Measurements from ENCODE around the gene ACAP3.

ACAP3 gene

DNA sequence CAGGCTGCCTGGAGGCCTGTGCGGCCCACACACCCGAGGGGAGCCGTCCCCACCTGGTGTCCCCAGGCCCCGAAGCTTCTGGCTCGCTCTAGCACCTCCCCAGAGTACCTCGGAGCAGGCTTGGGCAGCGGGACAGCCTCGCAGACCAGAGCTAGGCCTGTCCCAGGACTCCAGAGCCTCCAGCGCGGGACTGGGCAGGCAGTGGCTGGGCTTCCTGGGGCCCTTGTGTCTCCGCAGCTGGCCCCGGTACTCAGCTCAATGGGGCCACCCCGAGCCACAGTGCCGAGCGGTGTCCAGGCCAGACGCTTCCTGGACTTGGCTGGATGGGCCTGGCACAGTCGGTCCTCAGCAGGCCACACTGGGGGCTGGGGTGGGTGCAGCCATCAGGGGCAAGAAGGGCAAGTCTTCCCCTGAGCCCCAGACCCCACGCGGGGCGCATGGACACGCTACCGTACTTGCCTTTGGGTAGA lies 22.6 kb downstream of the ACAP3 start:
- no peak for DNase-seq (ENCODE audit: low spot score)

DNA sequence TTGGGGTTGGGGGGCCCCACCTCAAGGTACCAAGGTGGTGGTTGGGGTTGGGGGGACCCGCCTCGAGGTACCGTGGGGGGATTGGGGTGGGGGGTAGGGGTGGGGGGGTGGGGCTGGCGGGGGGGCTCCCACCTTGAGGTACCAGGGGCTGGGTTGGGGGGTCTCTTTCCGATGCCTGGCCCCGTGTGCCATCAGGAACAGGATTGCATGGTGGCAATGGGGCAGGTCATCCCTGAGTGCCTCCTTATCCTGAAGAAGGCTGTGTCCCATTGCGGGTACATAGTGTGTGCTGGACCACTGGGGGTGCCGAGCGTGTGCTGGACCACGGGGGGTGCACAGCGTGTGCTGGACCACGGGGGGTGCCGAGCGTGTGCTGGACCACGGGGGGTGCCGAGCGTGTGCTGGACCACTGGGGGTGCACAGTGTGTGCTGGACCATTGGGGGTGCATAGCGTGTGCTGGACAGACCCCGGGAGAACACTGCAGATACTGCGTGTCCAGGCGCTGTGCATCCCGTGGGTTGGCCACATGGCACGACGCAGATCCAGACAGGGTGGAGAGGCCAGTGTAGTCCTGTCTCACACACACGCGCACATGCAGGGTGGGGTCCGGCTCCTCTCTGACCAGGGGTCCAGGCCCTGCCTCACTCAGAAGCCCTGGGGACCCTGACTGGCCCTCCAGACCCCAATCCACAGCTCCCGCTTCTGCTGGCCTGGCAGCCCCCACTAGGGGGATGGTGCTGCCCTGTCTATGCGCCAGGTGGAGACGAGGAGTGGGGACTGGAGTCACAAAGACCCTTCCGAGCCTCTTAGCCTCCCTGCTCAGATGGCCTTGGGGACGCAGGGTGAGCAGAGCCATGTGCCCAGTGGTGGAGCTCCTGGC lies 23.3 kb downstream of the ACAP3 start:
- no peak for DNase-seq (ENCODE audit: low spot score)

DNA sequence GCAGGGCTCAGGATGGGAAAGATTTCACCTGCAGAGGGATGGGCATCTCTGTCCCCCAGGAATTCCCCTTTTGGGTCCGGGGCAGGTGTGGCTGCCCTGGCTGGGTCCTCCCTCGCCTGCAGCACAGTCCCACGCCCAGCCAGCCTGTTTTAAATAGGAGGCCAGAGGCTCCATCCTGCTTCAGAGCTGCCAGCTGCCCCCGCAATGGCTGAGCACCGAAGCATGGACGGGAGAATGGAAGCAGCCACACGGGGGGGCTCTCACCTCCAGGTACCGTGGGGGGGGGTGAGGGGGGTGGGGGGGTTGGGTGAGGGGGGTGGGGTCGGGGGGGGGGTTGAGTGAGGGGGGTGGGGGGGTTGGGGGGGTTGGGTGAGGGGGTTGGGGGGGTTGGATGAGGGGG lies 23.9 kb downstream of the ACAP3 start:
- DNase-seq (ENCODE audit: low spot score), result peak; percentile 75

DNA sequence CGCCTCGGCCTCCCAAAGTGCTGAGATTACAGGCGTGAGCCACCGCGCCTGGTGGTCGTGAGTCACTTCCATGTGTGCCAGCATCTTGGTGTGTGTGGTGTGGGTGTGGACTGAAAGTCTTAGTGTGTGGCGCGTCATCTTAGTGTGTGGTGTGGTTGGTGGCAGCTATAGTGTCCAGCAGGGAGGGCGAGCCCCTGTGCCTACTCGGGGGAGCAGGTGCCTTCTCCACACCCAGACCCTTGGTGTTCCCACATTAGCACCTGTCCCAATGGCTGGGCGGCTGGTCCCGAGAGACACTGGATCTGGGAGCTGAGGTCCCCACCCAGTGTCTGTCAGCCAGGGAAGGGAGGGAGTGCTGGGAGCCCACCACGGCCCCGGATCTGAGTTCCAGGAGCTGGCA lies 24.7 kb downstream of the ACAP3 start:
- no peak for DNase-seq (ENCODE audit: low spot score)

DNA sequence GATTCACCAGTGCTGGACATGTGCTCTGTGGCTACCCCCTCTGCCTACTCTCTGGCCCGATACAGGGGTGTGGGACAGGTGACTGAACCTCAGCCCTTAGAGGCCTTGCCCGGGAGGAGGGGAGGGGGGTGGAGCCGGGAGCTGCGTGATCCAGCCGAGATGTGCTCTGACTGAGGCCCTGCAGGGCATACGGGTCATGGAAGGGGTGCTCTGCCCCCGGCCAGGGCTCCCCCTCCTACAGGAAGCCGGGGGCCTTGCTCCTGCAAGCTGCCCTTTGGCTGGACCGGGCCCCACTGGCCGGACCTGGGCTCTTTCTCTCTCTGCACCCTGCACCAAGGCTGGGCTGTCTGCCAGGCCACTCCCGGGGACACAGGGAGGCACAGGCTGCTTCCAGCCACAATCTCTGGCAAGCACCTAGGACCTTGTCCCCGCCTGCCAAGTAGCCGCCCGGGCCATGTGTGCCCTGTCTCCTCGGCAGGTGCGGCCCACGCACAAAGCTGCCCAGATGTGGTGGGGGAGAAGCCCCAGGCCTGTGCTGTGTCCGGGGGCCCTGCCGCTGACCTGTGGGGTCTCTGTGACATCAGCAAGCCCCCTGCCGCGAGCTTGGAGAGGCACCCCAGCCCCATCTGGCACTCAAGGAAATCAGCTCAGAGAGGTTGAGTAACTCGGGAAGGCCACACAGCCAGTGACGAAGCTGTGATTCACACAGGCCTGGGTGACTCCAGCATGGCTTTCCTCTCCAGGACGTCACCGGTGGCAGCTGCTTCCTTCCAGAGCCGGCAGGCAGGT lies 26.0 kb downstream of the ACAP3 start:
- DNase-seq (ENCODE audit: low spot score), result no peak

DNA sequence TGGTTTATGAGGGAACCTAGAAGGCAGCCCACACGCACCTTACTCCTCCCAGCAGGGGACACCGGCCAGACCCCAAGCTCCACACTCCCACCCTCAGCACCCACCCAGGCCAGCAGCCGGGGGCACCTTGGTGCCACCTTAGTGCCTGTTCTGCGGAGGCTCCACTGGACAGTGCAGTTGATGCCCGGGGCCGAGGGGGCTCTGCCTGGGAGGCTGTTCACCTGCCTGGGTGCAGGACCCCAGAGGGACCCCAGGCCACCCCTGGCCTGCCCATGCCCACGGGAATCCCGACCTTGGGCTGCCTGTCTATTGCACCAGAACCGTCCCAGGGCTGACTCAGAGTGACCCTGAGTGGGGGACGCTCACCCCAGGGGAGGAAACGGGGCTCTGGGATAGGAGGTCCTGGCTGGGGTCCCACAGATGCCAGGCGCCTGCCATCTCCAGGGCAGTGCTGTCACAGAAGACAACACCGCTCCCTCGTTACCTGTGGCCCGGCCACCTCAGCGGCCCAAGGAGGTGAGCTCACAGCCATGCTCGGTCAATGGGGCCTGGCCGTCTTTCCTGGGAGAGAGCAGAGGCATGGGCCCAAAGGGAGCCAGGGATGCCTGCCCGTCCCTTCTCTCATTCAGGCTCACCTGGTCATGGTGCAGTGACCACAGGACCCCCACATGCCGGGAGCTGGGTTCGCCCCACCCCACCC lies 26.8 kb downstream of the ACAP3 start:
- DNase-seq (ENCODE audit: low spot score), result no peak

DNA sequence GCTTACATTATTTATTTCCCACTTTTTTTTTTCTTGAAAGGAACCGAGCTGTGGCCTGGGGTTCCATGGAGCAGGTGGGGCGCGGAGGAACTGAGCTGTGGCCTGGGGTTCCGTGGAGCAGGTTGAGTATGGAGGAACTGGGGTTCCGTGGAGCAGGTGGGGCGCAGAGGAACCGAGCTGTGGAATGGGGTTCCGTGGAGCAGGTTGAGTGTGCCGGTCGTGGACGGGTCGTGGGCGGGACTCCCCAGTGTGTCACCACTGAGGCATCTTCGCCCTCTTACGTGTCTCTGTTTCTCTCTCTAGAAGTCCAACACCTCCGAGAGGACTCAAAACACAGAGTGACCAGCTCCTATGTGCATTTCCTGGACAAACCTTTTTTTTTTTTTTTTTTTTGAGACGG lies 28.7 kb downstream of the ACAP3 start:
- no peak for DNase-seq (ENCODE audit: low spot score)

DNA sequence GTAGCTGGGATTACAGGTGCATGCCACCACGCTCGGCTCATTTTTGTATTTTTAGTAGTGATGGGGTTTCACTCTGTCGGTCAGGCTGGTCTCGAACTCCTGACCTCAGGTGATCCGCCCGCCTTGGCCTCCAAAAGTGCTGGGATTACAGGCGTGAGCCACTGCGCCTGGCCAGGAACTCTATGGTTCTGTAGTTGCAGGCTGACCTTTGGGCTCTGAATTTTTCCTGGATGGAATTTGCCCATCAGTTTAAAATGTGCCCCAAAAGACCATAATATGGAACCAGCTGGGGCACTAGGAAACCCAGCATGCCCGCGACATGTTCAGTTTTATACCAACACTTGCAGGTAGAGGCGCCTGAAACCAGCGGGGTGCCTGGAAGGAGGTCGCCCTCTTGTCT lies 29.1 kb downstream of the ACAP3 start:
- no peak for DNase-seq (ENCODE audit: low spot score)

DNA sequence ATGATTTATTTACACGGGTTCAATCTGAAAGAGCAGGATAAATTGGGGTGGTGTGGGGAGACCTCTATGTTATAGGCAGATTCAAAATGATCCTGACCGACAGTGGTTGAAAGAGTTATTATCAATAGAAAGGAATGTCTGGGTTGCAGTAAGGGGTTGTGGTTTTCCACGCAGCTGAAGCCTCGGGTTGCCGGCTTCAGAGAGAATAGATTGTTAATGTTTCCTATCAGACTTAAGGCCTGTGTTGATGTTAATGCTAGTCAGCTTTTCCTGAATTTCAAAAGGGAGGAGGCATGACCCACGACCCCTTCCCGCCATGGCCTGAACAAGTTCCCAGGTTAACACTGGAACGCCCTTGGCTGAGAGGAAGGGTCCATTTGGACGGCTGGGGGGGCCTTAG lies 31.9 kb downstream of the ACAP3 start:
- no peak for DNase-seq (ENCODE audit: low spot score)

DNA sequence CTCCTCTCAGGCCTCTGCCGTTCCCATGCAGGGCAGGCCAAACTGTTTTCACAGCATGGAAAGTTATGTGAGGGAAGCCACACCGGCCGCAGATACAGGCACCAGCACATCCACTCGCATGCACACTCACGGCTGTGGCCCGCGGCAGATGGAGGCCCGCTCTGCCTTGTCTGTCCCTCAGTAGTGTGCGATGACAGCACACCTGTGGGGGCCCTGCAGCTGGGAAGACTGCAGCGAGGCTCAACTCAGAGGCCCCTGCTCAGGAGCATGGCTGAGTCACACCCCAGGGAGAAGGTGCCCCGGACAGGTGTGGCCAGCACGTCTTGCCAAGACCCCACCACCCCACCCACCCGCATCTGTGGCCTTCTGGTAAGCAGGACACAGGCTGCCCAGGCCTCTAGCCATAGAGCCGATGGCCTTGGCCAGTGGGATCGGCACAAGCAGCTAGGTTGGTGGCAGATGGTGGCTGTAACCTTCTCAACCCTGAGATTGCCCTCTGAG lies 32.7 kb downstream of the ACAP3 start:
- DNase-seq (ENCODE audit: low spot score), result no peak

DNA sequence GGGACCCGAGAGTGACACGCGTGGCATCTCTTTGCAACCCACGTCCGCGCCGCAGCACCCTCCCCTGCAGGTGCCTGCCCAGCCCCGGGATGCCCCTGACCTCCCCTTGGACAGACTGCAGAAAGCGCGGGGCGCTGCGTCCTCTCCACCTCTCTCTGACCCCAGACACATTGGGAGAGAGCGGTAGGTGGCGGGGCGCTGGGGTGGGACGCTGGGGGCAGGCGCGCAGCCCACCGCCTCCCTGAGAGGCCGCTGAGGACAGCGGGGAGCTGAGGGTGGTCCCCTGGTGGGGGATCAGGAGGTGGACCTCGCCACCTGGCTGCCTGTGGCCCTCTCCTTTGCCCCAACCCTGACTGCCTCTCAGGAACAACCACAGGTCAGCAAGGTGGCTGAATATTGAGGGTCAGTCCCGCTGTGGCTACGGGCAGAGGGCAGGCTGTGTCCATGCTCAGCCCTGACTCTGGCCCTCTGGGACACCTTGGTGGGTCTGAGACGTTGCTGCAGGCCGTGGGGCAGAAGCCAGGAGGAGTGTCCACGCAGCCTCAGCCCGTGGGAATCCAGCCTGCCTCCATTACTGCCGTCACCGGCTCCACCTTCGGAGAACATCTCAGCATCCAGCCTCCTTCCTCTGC lies 33.3 kb downstream of the ACAP3 start:
- DNase-seq (ENCODE audit: low spot score), result no peak

DNA sequence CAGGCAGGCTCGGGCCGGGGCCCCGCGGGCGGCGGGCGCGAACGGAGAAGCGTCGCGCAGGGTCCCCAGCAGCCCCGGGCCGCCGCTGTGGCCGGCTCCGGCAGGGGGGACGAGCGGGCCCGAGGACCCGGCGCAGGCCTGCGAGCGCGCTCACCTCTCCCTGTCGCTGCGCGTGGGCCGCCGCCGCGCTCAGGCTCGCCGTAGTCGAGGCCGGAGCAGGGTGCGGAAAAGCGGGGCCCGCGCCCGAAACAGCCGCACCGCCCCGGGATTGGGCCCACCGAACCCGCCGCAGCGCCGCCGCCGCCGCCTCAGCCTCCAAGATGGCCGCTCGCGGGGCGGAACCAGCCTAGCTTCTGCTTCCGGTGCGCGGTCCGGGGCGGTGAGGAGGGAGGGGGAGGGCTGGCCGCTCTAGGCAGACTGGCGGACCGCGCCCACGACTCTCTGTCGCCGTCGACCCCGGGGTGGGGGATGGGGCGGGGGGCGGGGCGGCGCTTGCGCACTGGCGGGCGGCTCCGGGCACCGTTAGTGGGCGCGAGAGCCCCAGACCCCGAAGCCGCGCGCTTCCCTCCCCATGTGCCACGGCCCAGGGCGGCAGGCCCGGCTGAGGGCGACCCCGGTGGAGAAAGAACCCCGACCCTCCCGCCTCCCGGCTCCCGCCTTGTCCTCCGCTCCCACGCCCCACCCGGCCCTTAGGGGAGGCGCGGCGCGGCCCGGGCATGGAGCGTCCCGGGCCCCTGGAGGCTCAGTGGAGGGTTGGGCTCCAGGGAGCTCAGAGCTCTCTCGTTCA lies 34.0 kb downstream of the ACAP3 start, which contains the start of gene UBE2J2:
UBE2J2 (minus strand) TSS at position 343 of the 787 bp plus-strand sequence. CDS start 5,862 bp downstream, outside the sequence.
- DNase-seq (ENCODE audit: low spot score), result peak; percentile 98

DNA sequence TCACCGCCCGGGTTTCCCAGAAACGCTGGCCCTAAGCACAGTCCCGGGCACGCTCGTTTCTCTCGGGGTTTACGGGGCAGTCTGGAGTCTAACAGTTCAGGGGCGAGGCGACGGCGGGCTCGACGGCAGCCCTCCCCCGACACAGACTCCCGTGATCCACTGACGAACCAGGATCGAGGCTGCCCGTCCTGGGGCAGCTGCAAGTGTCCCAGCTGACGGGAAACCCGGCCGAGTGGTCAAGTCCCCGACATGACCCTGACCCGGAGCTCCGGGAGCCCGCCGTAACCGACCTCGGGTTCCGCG lies 34.6 kb downstream of the ACAP3 start:
- DNase-seq (ENCODE audit: low spot score), result no peak

DNA sequence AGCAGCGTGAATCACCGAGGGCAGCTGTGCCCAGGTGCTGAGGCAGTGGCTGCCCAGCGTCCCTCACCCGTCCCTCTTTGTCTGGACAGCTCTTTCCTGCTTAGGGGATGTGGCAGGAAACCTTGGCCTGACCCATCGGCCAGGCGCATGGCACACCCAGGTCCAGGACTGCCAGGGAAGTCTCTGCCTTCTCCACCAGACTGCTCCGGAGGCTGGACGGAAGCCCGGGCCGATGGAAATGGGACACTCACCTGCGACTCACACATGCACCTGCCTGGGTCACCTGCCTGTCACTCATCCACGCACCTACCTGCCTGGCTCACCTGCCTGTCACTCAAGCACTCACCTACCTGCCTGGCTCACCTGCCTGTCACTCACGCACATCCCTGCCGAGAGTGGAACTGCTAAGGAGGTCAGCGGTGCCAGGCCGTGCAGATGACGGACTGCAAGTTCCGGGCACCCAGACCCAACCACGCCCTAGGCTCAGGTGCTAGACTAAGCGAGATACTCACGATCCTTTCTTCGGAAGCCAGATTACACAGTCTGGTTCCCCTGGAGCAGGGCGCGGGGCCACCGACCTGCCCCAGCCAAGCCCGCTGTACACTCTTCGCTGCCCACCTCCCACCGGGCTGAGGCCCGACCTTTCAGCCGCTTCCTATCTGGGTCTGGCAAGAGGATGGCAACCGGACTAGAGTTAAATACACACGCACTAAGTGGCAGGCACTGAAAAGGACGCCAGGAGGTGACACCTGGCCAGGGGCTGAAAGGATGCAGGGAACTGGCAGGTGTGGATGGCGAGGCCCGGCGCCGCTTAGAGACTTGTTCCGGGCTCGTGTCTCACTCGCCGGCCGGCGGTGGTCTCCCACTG lies 35.2 kb downstream of the ACAP3 start:
- DNase-seq (ENCODE audit: low spot score), result no peak

DNA sequence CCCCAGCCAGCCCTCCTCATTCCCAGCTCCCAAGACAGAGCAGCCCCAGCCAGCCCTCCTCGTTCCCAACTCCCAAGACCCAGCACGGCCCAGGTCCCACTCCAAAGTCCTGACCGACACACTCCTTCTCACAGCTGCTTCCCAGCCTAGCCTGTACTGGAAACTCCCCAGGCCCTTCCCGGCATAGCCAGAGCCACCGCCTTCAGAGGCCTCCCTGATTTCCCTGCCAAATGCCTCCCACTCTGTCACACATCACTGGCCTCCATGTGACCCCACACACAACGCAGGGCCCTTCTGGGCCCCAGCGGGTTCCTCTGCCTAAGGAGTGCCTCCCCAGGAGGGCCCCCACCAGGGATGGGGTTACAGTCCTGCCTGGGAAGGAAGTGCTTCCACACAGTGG lies 36.9 kb downstream of the ACAP3 start:
- no peak for DNase-seq (ENCODE audit: low spot score)

DNA sequence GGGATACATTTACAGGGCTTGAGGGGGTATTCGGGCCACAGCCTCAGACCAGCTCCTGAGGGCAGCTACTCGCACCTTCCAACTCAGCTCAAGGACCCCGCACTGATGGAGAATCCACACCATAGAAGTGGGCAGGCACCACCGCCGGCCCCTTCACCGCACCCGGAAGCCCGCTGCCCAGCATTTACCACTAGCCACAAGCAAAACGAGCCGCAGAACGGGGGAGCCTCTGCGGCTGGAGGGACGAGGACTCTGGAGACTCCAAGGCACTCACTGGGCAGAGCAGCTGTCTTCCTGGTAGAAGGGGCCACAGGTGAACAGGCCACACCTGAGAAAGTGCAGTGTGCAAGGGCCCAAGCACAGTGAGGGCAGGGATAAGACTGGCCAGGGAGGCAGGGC lies 39.4 kb downstream of the ACAP3 start:
- no peak for DNase-seq (ENCODE audit: low spot score)

DNA sequence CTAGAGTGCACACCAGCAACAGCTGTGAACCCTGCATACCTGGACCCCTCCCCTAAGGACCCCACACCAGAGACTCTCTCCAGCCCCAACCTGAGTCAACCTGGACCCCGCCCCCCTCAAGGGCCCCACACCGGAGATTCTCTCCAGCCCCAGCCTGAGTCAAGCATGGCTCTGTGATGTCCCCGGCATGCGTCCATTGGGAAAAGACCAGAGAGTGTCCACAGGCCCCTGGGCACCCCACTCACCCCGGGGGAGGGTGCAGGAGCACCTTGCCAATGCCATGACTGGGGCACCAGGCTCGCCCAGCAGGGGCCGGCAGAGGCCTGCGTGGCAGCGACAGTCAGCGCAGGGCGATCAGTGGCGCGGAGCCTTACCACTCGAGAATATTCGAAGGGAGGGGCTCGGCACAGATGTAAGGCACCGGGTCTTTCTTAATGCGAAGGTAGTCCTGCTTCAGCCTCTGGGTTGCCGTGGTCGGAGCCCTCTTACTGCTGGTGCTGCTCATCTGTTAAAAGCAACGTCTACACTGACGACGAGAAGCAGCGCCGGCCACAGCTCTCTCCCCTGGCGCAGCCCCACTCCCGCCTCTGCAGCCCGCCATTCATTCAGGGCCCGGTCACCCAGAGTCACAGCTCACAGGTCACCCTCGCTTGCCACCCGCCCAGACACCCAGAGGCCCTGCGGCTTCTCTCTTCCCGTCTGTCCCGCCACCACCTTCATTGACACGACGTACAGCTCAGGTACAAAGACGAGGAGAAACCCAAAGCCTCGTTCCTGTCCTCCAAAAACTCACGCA lies 40.0 kb downstream of the ACAP3 start:
- no peak for DNase-seq (ENCODE audit: low spot score)

DNA sequence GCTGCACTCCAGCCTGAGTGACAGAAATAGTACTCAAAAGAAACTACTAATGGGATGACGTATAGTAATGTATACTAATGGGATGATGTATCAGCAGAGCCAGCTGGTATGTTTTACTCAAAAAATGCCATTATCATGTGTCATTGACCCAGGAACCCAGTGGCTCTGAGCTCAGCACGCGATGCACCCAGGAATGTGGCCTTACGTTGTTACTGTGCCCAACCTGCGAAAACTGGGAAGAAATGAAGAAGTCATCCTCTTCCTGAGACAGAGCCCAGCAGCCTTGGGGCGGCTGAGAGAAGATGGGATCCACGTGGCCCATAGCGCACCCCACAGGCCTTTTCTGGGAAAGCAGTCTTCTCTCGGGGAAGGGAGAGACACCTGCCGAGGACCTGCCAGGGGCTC lies 42.9 kb downstream of the ACAP3 start:
- DNase-seq (ENCODE audit: low spot score), result peak; percentile 55

DNA sequence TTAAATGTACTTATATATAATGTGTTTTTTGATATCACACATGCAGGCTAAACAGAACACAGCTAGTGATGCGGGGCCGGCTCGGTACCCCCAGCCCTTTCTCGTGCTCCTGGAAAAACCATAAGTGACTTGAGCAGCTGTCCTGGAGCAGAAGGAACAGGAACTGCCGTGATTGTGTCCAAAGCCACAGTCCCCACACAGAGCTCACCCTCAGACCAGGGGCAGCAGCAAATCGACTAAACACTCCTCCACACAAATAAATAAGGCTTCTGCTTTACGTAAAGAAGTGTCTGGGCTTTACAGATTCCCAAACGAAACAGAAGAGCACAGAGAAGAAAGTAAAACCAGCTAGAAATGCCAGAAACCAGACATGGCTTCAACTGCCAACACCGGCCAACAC lies 43.7 kb downstream of the ACAP3 start:
- DNase-seq (ENCODE audit: low spot score), result no peak
